Ectodermal cell (in vitro differentiated cells): ENCODE measurements around the gene CRYGS.
"Not testable (repeated sequence)": the region's sequence is repeated elsewhere in the genome, so short reads cannot be mapped to it uniquely, and the experiment has no call there.

Experiments used
- H3K27ac ChIP-seq: 2 replicates; pipeline ENCODE4 v1.7.0; 2013; ENCODE audit warnings: mild to moderate bottlenecking, low read depth, low read length; ENCODE audit not compliant: insufficient read depth, poor library complexity, severe bottlenecking
- H3K27me3 ChIP-seq: 2 replicates; pipeline ENCODE4 v1.7.0; 2013; ENCODE audit warnings: mild to moderate bottlenecking, low read length; ENCODE audit not compliant: insufficient read depth, control insufficient read depth, poor library complexity, severe bottlenecking
- H3K36me3 ChIP-seq: one replicate; pipeline ENCODE4 v1.7.0; 2013; ENCODE audit warnings: low read length; ENCODE audit not compliant: control insufficient read depth, insufficient read depth
- H3K4me1 ChIP-seq: one replicate; pipeline ENCODE4 v1.7.0; 2013; ENCODE audit warnings: low read length; ENCODE audit not compliant: control insufficient read depth, insufficient read depth
- H3K4me3 ChIP-seq: 2 replicates; pipeline ENCODE4 v1.7.0; 2013; ENCODE audit warnings: low read depth, low read length, control low read depth; ENCODE audit not compliant: insufficient read depth
- H3K9me3 ChIP-seq: 2 replicates; pipeline ENCODE4 v1.7.0; 2013; ENCODE audit warnings: mild to moderate bottlenecking, low read length, moderate library complexity; ENCODE audit not compliant: control insufficient read depth
- WGBS, 2 experiments: methylation state at CpG; one replicate each; pipeline ENCODE4 v1.1.7; 2013; ENCODE audit warnings: missing lambda C conversion rate in 2 of 2; 5-methylcytosine and 5-hydroxymethylcytosine counted together

The CRYGS gene

DNA sequence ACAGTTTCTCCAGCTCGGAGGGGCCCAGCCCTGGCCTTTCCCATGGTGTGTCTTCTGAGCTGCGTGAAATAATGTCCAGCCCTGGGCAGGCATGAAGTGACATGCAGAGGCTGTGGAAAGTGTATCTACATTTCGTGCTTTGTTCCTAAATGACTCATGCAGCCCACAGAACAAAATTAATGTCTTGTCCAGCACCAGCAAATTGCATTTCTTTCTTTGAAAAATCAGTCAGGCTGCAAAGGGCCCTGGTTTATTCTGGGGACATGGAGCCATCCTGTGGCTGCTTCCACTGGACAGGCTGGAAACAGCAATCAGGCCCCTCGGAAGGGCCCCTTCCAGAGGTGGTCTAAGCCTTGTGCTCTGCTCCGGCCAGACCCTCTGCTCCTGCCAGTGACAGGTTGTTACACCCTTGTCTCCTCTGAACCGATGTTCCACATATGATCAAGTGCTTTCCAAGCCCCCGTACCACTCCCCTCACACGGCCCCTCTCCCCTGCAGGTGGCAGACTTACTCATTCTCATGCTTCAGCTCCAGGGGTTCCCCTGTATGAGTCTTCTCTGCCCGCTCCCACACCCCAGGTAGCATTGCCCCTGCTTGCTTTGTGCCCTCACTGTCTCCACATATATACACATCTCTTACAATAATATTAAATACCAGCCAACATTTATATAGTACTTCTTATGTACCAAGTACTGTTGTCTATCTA lies 33.7 kb downstream of the CRYGS start:
- Histone ChIP-seq H3K9me3 (no peaks in the 10 kb centered on the region), H3K4me3 (no peak overlapping the region), H3K27ac (no peak overlapping the region), H3K27me3 (no peaks in the 10 kb centered on the region), H3K36me3 (no peaks in the 10 kb centered on the region), H3K4me1 (peaks cover 15% of the 10 kb centered on the region)
- 78 to 79% methylated on average over 9 of the region's 9 CpGs for WGBS, 2 experiments

DNA sequence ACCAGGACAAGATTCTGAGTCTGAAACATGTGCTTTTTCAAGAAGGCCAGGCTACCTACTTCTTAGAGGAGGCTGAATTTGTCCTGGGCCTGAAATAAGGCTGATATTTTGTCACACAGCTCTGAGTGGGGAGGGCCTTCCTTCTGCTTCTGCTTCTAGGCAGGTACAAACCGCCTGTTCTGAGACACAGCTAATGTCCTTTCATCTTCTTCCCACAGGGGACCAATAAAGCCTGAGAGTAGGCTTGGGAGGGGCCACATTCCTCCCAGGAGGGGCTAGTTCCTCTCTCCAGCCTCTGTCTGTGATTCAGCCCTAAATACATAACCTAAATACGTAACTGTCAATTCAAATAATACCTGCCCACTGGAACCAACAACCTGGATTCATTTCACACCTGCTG lies 34.8 kb downstream of the CRYGS start:
- H3K4me1 ChIP-seq, result peaks cover 15% of the 10 kb centered on the region
- no peak overlapping the region for H3K27ac ChIP-seq
- H3K36me3 ChIP-seq, result no peaks in the 10 kb centered on the region
- no peaks in the 10 kb centered on the region for H3K9me3 ChIP-seq
- H3K4me3 ChIP-seq, result no peak overlapping the region
- WGBS, 2 experiments, result 80 to 84% methylated on average over 2 of the region's 2 CpGs
- no peaks in the 10 kb centered on the region for H3K27me3 ChIP-seq

DNA sequence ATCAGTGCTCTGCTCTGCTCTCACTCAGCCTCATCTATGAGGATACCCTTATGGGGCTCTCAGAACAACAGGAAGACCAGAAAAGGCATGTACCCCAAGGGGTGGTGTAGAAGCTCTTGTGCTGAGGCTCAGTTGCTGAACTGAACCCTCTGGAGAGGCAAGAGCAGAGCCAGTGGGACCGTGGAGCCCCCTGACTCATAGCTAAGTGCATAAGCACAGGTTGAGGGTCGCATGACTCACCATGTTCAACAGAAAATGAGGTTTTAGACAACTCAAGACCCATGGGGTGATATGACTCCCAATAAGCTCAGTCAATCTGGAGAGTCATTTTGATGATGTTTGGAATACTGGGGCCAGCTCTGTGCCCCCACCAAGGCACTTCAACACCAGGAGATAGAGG lies 37.3 kb downstream of the CRYGS start:
- Histone ChIP-seq H3K27me3 (no peaks in the 10 kb centered on the region), H3K4me1 (peaks cover 25% of the 10 kb centered on the region), H3K36me3 (no peaks in the 10 kb centered on the region), H3K4me3 (no peak overlapping the region), H3K9me3 (no peaks in the 10 kb centered on the region), H3K27ac (no peak overlapping the region)
- WGBS, 2 experiments, result 90% methylated on average over 2 of the region's 2 CpGs

DNA sequence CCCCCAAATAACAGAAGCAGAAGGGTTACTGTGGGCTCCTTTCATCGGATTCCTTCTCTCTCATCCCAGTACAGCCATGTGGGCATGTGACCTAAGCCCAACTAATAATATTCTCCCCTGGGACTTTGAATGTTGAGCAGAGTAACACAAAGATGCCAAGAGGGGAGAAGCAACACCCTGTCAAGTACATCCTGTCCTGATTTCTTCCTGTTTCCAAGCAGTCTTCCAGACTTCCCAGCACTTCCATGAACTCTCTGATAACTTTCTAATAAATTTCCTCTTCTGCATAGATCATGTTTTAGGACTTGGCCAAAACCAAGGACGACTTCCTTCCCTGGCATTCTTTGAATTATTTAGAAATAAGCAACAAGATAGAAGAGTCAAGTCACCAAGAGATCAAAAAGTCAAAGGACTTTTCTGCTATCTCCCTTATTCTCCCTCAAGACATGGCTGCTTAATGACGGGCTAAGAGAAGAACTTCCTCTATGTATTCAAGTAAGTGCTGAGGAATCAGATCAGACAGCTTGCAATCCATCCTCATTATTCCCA lies 37.9 kb downstream of the CRYGS start:
- H3K4me1 ChIP-seq, result peaks cover 28% of the 10 kb centered on the region
- no peak overlapping the region for H3K4me3 ChIP-seq
- no peaks in the 10 kb centered on the region for H3K27me3 ChIP-seq
- WGBS, 2 experiments, result 82 to 93% methylated on average over 3 of the region's 3 CpGs
- no peaks in the 10 kb centered on the region for H3K9me3 ChIP-seq
- no peaks in the 10 kb centered on the region for H3K36me3 ChIP-seq
- no peak overlapping the region for H3K27ac ChIP-seq

DNA sequence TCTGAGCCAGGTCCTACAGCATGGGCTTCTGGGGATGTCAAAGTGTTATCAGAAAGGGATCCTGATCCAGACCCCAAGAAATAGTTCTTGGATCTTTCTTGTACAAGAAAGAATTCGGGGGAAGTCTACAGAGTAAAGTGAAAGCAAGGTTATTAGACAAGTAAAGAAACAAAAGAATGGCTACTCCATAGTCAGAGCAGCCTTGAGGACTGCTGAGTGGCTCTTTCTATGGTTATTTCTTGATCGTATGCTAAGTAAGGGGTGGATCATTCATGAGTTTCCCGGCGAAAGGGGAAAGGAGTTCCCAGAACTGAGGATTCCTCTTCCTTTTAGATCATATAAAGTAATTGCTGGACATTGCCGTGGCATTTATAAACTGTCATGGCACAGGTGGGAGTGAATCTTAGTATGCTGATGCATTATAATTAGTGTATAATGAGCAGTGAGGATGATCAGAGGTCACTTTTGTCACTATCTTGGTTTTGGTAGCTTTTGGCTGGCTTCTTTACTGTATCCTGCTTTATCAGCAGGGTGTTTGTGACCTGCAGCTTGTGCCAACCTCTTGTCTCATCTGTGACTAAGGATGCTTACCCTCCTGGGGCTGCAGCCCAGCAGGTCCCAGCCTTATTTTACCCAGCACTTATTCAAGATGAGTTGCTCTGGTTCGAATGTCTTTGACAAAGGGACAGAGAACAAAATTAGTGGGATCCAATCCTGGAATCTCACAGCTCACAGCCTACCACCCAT lies 41.0 kb downstream of the CRYGS start:
- WGBS, 2 experiments, result 78 to 85% methylated on average over 6 of the region's 6 CpGs
- Histone ChIP-seq H3K36me3 (no peaks in the 10 kb centered on the region), H3K4me1 (peaks cover 28% of the 10 kb centered on the region), H3K27me3 (no peaks in the 10 kb centered on the region), H3K27ac (peak overlapping the region; percentile 54), H3K4me3 (no peak overlapping the region), H3K9me3 (no peaks in the 10 kb centered on the region)

DNA sequence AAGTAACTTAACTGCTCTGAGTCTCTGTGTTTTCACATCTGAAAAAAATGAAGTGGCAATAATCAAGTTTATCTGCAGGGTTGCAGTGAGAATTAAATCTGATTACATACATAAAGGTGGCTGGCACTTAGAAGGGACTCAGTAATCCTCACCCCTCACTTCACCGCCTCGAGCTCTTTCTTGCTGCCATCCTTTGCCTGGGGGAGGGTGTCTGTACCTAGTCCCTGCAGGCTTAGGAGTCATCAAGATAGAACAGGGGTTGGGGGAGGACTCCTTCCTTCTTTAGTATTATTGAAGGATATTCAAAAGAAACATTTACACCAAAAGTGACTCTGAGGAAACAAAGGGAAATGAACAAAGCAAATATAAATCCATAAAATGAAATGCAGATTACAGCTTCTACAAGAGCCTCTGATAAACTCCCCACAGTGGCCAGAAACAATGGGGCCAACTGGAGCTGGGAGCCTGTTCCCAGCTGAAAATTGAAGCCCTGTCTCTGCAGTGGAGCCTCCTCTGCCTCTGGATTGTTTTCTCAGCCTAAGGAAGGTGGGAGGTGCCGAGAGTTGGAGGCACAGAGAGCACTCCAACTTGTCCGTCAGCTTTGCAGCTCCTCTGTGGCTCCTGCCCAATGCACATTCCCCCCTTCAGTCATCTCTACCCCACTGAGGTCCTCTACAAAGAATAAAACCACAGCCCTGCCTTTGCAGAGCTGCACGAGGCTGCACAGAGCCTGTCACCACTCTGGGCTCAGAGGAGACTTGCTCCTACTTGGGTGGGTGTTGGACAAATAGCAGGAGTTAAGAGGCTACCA lies 41.8 kb downstream of the CRYGS start:
- H3K4me1 ChIP-seq, result peaks cover 28% of the 10 kb centered on the region
- no peaks in the 10 kb centered on the region for H3K9me3 ChIP-seq
- peak overlapping the region; percentile 54 for H3K27ac ChIP-seq
- H3K4me3 ChIP-seq, result no peak overlapping the region
- 43 to 57% methylated on average over 3 to 5 of the region's 5 CpGs for WGBS, 2 experiments
- H3K27me3 ChIP-seq, result no peaks in the 10 kb centered on the region
- H3K36me3 ChIP-seq, result no peaks in the 10 kb centered on the region

DNA sequence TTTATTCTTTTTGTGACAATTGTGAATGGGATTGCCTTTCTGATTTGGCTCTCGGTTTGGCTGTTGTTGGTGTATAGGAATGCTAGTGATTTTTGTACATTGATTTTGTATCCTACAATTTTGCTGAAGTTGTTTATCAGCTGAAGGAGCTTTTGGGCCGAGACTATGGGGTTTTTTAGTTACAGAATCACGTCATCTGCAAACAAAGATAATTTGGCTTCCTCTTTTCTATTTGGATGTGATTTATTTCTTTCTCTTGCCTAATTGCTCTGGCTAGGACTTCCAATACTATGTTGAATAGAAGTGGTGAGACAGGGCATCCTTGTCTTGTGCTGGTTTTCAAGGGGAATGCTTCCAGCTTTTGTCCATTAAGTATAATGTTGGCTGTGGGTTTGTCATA lies 44.2 kb downstream of the CRYGS start:
- not testable (repeated sequence) for H3K4me3 ChIP-seq, H3K9me3 ChIP-seq, H3K27ac ChIP-seq, H3K36me3 ChIP-seq, H3K27me3 ChIP-seq
- WGBS, 2 experiments, result 97 to 98% methylated on average over 3 of the region's 3 CpGs
- peaks cover 38% of the 10 kb centered on the region for H3K4me1 ChIP-seq

DNA sequence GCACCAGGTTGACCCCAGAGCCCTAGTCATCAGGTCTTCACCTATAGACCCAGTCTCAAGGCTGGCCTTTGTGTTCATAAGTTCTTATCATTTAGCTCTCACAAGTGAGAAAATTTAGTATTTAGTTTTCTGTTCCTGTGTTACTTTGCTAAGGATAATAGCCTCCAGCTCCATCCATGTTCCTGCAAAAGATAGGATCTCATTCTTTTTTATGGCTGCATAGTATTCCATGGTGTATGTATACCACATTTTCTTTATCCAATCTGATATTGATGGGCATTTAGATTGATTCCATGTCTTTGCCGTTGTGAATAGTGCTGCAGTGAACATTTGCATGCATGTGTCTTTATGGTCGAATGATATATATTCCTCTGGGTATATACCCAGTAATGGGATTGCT lies 46.2 kb downstream of the CRYGS start:
- peaks cover 25% of the 10 kb centered on the region for H3K4me1 ChIP-seq
- H3K27ac ChIP-seq, H3K9me3 ChIP-seq, H3K36me3 ChIP-seq, H3K4me3 ChIP-seq, H3K27me3 ChIP-seq: not testable (repeated sequence)
- 79 to 88% methylated on average over 2 of the region's 2 CpGs for WGBS, 2 experiments

DNA sequence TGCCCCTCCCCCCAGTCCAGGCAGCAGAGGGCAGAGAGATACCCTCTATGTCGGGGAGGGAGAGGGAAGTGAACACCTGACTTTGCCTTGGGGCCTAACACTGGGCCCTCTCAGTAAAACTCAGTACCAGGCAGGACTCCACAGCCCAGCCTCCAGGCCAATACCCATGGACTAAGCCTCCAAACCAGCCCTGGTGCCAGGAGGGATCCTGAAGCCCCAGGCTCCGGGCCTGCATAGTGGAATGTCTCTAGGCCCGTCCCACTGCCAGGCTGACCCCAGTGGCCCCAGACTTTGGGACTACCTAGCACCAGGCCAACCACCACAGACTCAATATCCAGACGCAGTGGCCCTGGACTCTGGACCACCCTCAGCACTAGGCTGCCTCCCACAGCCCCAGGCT lies 46.6 kb downstream of the CRYGS start:
- no peaks in the 10 kb centered on the region for H3K36me3 ChIP-seq
- no peaks in the 10 kb centered on the region for H3K27me3 ChIP-seq
- no peak overlapping the region for H3K4me3 ChIP-seq
- peaks cover 25% of the 10 kb centered on the region for H3K4me1 ChIP-seq
- 95 to 96% methylated on average over 4 of the region's 4 CpGs for WGBS, 2 experiments
- H3K9me3 ChIP-seq, result no peaks in the 10 kb centered on the region
- H3K27ac ChIP-seq, result no peak overlapping the region

DNA sequence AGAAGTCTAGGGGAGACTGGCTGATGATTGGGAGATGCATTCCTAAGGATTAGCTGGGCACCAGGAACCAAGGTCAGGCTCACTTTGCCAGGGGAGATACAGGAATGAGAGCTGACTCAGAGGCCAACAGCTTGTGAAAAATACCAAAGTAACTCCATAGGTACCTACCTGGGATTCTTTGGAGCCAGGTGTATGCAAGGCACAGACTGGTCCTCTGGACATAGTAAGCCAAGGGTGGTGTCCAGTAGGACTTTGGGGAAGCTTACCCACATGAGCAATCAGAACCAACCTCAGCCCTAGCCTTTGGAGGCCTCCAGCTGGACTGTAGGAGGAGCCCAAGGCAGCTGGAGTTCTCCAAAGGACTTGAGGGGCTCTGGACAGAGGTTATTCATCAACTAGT lies 47.5 kb downstream of the CRYGS start:
- no peak overlapping the region for H3K4me3 ChIP-seq
- H3K9me3 ChIP-seq, result no peaks in the 10 kb centered on the region
- H3K27ac ChIP-seq, result no peak overlapping the region
- H3K36me3 ChIP-seq, result no peaks in the 10 kb centered on the region
- H3K27me3 ChIP-seq, result no peaks in the 10 kb centered on the region
- peaks cover 23% of the 10 kb centered on the region for H3K4me1 ChIP-seq
